ENCODE results near the gene FAM117A. TPM values are rescaled to one million over a fixed set of nuclear protein-coding genes. Genes with fewer than 3 reads are reported as not detected.
"Not testable (repeated sequence)": the region's sequence is repeated elsewhere in the genome, so short reads cannot be mapped to it uniquely, and the experiment has no call there.

Gene FAM117A
- total RNA-seq, 1 experiment from 2014 or later = 6.1 TPM

GRCh38 chr17:49673679-49674078 lies 90.3 kb downstream of the FAM117A start:
- in situ Hi-C loops (cut with HindIII; ENCODE audit: low pct_unique_long_range_greater_than_20kb, low sequenced_read_pairs); DNase-seq (ENCODE audit: low read depth, low spot score): not testable (repeated sequence)

DNA sequence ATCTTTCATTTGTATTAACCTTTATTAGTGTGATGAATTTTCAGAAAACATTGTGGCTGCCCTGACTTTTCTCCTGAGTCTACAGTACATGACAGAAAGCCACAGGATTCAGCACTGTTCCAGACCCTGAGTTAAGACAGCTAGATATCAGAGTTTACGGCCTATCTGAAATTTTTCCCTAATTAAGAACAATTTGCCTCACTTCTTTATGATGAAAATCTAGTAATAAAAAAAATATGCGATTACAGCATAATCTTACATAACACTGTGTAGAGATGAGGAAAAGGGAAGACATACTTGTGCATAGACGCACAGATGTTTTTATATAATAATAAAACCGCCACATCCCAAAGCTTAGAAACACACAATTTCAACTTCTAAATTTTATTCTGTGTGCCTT lies 93.3 kb downstream of the FAM117A start:
- DNase-seq (ENCODE audit: low read depth, low spot score) = no peak
- in situ Hi-C loops (cut with HindIII; ENCODE audit: low pct_unique_long_range_greater_than_20kb, low sequenced_read_pairs) = no loop called here

- DNase-seq (ENCODE audit: low read depth, low spot score) = no peak
- in situ Hi-C loops (cut with HindIII; ENCODE audit: low pct_unique_long_range_greater_than_20kb, low sequenced_read_pairs) = no loop called here
Observed at GRCh38 chr17:49670002-49670401, 93.9 kb downstream of the FAM117A start.

GRCh38 chr17:49667854-49668253 lies 96.1 kb downstream of the FAM117A start:
- in situ Hi-C loops (cut with HindIII; ENCODE audit: low pct_unique_long_range_greater_than_20kb, low sequenced_read_pairs) = no loop called here

DNA sequence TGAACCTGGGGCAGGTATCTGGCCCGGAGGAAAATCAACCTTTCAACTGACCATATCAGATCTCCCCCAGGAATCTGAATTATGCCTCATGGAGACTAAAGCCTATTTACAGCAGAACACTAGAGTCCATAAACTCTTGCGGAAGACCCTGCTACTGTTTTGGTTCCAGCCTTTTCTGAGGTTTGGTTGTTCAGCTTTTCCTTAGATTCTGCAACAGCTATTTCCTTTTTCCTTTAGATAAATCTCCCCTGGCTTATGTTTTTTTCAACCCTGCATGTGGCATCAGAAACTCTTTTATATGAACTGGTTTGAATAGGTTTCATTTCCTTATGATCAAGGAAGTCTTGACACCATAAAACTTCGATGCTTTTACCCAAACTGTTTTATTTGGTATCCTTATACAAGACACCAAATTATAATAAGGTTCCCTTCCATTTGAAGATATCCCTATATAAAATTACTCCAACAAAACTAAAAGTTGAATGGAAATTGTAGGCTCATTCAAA lies 99.2 kb downstream of the FAM117A start:
- DNase-seq (ENCODE audit: low read depth, low spot score) = no peak
- in situ Hi-C loops (cut with HindIII; ENCODE audit: low pct_unique_long_range_greater_than_20kb, low sequenced_read_pairs) = no loop called here

More at GRCh38 chr17:49667854-49668253, 96.1 kb downstream of the FAM117A start:
- DNase-seq (ENCODE audit: low read depth, low spot score) = no peak

Other genes with a start within 250 kb of the FAM117A start
- gene NXPH3, start 188.3 kb downstream of the FAM117A start, total RNA-seq (2014; rRNA removed; shearing (Covaris generic)) = 0.26 and 0.35 TPM in 2 replicates
- 28.4 and 41.4 TPM in 2 replicates for gene SPOP, start 86.0 kb downstream of the FAM117A start, total RNA-seq (2014; rRNA removed; shearing (Covaris generic))
- 91.6 and 109 TPM in 2 replicates for gene SLC35B1, start 56.2 kb downstream of the FAM117A start, total RNA-seq (2014; rRNA removed; shearing (Covaris generic))
- gene KAT7, start 24.6 kb upstream of the FAM117A start, total RNA-seq (2014; rRNA removed; shearing (Covaris generic)) = 33.1 and 34.7 TPM in 2 replicates
- gene TAC4, start 83.9 kb upstream of the FAM117A start, total RNA-seq (2014; rRNA removed; shearing (Covaris generic)) = not detected in 2 replicates
- 1.1 and 1.4 TPM in 2 replicates for gene DLX4, start 205.1 kb upstream of the FAM117A start, total RNA-seq (2014; rRNA removed; shearing (Covaris generic))
- not detected in 2 replicates for gene DLX3, start 231.1 kb upstream of the FAM117A start, total RNA-seq (2014; rRNA removed; shearing (Covaris generic))